AG04449 (cell line): ENCODE measurements around the gene ZMIZ1.
A peak's percentile ranks its signal among the peaks of the same experiment; 100 is the strongest.
"Not testable (repeated sequence)": the region's sequence is repeated elsewhere in the genome, so short reads cannot be mapped to it uniquely, and the experiment has no call there.

Experiments
- CTCF ChIA-PET: fragments of 350-600 bp; formaldehyde crosslinking; extraction: SDS; loops from one replicate; lab custom pipeline; 2021; ENCODE audit warnings: antibody characterized with exemption; lab: Yijun Ruan, JAX
- POLR2A ChIA-PET: fragments of 400-600, 350-600 bp; formaldehyde crosslinking; extraction: SDS; loops from one replicate; lab custom pipeline; 2020; ENCODE audit warnings: antibody characterized with exemption, inconsistent platforms; lab: Yijun Ruan, JAX
- DNase-seq: peaks from one replicate; pipeline ENCODE4 v3.0.0-alpha.2; 2010; ENCODE audit warnings: low read depth, low spot score
- H3K4me3 ChIP-seq: 2 replicates; pipeline ENCODE4 v1.5.1; 2011; ENCODE audit warnings: low read depth, mild to moderate bottlenecking, control low read depth, low read length
- CTCF ChIP-seq: IDR thresholded peaks from one replicate; pipeline ENCODE4 v1.5.1; 2011; ENCODE audit warnings: mild to moderate bottlenecking, moderate library complexity, low read length, control low read depth, inconsistent platforms; ENCODE audit not compliant: insufficient read depth; ENCODE audit errors: missing control alignments

The ZMIZ1 gene

GRCh38 chr10:79333513-79333912, 264.7 kb downstream of the ZMIZ1 start:
- no peak overlapping the region for H3K4me3 ChIP-seq
- TF ChIP-seq CTCF, result no peak
- ChIA-PET POLR2A (interaction anchor here (0.7 to 2.6 kb wide), 3 partner anchors 12 to 62 kb away, joined by 3 to 12 read pairs (median 4); no protein-coding TSS in a partner anchor), CTCF (interaction anchor here (6.8 kb wide), 1 partner anchor 13 kb away, joined by 111 read pairs; the partner anchor contains the start of gene PPIF)
- peak; percentile 54 for DNase-seq

GRCh38 chr10:79334573-79334972, 265.8 kb downstream of the ZMIZ1 start:
- no peak for TF ChIP-seq CTCF
- no peak for DNase-seq
- H3K4me3 ChIP-seq, result no peak overlapping the region
- CTCF ChIA-PET, result interaction anchor here (1.0 to 6.8 kb wide), 4 partner anchors 12 to 137 kb away, joined by 3 to 111 read pairs (median 4); partner anchors contain the start of gene PPIF
- POLR2A ChIA-PET, result interaction anchor here (2.6 kb wide), 1 partner anchor 14 kb away, joined by 12 read pairs; no protein-coding TSS in a partner anchor

GRCh38 chr10:79335094-79335469, 266.3 kb downstream of the ZMIZ1 start:
- TF ChIP-seq CTCF, result no peak
- no peak overlapping the region for H3K4me3 ChIP-seq
- ChIA-PET CTCF (interaction anchor here (1.0 to 6.8 kb wide), 3 partner anchors 11 to 138 kb away, joined by 3 to 111 read pairs (median 3); partner anchors contain the start of gene PPIF), POLR2A (interaction anchor here (2.6 kb wide), 1 partner anchor 13 kb away, joined by 12 read pairs; no protein-coding TSS in a partner anchor)
- DNase-seq, result no peak

- no peak for DNase-seq
- H3K4me3 ChIP-seq, result no peak overlapping the region
- CTCF ChIA-PET, result interaction anchor here (6.8 kb wide), 1 partner anchor 11 kb away, joined by 111 read pairs; the partner anchor contains the start of gene PPIF
- TF ChIP-seq CTCF, result no peak
- POLR2A ChIA-PET, result interaction anchor here (2.6 kb wide), 1 partner anchor 12 kb away, joined by 12 read pairs; no protein-coding TSS in a partner anchor
These were observed 266.9 kb downstream of the ZMIZ1 start for GRCh38 chr10:79335470-79336235.

- no peak for DNase-seq
- CTCF ChIA-PET, result interaction anchor here (1.7 to 6.8 kb wide), 2 partner anchors 10 to 38 kb away, joined by 4 to 111 read pairs; partner anchors contain the start of gene PPIF
- POLR2A ChIA-PET, result interaction anchor here (0.5 kb wide), 1 partner anchor 17 kb away, joined by 4 read pairs; no protein-coding TSS in a partner anchor
- TF ChIP-seq CTCF, result no peak
- no peak overlapping the region for H3K4me3 ChIP-seq
These were observed 267.5 kb downstream of the ZMIZ1 start for GRCh38 chr10:79336276-79336675.

GRCh38 chr10:79336739-79337138, 268.0 kb downstream of the ZMIZ1 start:
- no peak for DNase-seq
- POLR2A ChIA-PET, result interaction anchor here (0.5 kb wide), 1 partner anchor 17 kb away, joined by 4 read pairs; no protein-coding TSS in a partner anchor
- CTCF ChIA-PET, result interaction anchor here (1.7 to 6.8 kb wide), 2 partner anchors 10 to 38 kb away, joined by 4 to 111 read pairs; partner anchors contain the start of gene PPIF
- H3K4me3 ChIP-seq, result no peak overlapping the region
- TF ChIP-seq CTCF, result no peak

- DNase-seq, H3K4me3 ChIP-seq, POLR2A ChIA-PET: not testable (repeated sequence)
- CTCF ChIA-PET, result interaction anchor here (1.2 to 6.8 kb wide), 3 partner anchors 9 to 131 kb away, joined by 3 to 111 read pairs (median 4); partner anchors contain the start of gene PPIF
These were observed 269.2 kb downstream of the ZMIZ1 start for GRCh38 chr10:79337783-79338469.
